ENCODE data around the gene FOLR2.
A peak's percentile ranks its signal among the peaks of the same experiment; 100 is the strongest.
"Not testable (repeated sequence)": the region's sequence is repeated elsewhere in the genome, so short reads cannot be mapped to it uniquely, and the experiment has no call there.

The FOLR2 gene

GRCh38 chr11:72206794-72207193 is 9.8 kb upstream of the FOLR2 start:
- DNase-seq (ENCODE audit: low spot score) = not testable (repeated sequence)

DNA sequence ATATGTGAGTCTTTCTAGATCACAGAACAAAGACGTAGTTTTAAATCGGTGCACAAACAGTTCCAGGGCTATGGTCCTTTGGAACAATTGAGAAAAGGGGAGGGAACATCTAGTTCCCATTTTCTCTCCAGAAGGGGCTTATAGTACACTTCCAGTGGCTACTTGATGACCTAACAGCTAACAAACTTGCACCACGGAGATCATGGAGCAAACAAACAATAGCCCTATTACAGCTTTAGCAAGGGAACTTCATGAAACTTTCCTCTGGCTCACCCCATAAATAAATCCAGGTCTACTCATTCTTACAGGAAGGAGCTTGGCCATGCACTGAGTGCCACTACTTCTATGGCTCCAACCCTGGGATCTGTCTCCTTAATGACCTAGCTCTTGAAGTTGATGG is 8.3 kb upstream of the FOLR2 start:
- DNase-seq (ENCODE audit: low spot score) = no peak

DNA sequence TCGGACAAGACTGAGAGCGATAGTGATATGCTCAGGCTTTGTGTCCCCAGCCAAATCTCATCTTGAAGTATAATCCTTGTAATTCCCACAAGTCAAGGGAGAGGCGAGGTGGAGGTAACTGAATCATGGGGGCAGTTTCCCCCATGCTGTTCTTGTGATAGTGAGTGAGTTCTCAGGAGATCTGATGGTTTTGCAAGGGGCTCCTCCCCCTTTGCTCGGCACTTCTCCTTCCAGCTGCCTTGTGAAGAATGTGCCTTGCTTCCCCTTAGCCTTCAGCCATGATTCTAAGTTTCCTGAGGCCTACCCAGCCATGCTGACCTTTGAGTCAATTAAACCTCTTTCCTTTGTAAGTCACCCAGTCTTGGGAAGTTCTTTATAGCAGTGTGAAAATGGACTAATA is 7.5 kb upstream of the FOLR2 start:
- DNase-seq (ENCODE audit: low spot score) = no peak

- no peak for DNase-seq (ENCODE audit: low spot score)
Measured at GRCh38 chr11:72217841-72218240, 1.2 kb downstream of the FOLR2 start.

- no peak for DNase-seq (ENCODE audit: low spot score)
Measured at GRCh38 chr11:72218251-72218745, 1.7 kb downstream of the FOLR2 start.

DNA sequence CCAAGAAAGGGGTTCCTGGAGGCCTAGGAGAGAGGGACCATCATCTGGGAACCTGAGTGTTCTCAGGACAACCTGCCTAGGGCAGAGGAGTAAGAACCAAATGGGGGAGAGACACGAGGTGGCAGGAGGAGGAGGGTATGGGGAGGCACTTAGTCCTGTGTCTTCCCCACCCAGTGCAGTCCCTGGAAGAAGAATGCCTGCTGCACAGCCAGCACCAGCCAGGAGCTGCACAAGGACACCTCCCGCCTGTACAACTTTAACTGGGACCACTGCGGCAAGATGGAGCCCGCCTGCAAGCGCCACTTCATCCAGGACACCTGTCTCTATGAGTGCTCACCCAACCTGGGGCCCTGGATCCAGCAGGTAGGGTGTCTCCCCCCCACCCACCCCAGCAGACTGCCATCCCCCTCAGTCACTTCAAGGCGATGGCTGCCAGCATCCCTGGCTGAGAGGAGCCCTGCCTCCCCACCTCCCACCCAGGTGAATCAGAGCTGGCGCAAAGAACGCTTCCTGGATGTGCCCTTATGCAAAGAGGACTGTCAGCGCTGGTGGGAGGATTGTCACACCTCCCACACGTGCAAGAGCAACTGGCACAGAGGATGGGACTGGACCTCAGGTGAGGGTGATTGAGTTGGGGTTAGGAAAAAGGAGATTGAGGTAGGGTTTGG is 4.2 kb downstream of the FOLR2 start:
- no peak for DNase-seq (ENCODE audit: low spot score)

GRCh38 chr11:72221386-72222075 is 4.9 kb downstream of the FOLR2 start:
- DNase-seq (ENCODE audit: low spot score) = no peak

DNA sequence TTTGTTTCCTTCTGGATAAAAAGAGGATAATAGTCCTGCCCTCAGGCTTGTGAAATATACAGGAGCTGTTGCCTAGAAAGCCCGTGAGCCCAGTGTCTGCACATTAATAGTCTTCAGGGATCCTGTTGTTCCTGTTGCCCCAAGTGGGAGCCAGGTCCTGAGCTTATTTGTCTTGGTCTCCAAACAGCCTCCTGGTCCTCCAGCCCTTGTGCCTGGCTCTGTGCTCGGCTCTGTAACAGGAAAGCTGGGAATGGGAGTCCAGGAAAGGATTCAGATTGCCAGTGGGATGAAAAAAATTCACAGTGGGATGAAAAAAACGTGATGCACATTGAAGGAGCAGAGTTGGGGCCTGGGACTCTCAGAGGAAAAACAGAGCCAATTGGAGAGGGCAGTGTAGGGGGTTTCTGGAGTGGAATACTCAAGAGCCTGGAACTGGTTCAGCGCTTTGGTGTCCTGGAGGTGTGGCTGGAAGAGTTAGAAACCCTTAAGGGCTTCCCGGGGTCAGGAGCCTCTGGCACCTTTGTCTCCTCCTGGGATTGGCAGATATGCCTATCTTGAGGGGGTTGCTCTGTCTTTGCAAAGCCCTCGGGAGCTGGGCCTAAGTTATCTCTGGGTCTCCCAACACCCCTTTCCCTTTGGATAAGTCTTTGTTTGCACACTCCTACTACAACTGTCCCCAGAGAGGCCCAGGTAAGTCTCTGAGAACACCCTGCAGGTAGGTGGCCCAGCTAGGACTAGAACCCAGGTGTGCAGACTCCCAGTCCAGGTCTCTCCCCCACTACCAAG is 5.7 kb downstream of the FOLR2 start:
- no peak for DNase-seq (ENCODE audit: low spot score)

- peak; percentile 88 for DNase-seq (ENCODE audit: low spot score)
Measured at GRCh38 chr11:72222907-72223614, 6.5 kb downstream of the FOLR2 start.

DNA sequence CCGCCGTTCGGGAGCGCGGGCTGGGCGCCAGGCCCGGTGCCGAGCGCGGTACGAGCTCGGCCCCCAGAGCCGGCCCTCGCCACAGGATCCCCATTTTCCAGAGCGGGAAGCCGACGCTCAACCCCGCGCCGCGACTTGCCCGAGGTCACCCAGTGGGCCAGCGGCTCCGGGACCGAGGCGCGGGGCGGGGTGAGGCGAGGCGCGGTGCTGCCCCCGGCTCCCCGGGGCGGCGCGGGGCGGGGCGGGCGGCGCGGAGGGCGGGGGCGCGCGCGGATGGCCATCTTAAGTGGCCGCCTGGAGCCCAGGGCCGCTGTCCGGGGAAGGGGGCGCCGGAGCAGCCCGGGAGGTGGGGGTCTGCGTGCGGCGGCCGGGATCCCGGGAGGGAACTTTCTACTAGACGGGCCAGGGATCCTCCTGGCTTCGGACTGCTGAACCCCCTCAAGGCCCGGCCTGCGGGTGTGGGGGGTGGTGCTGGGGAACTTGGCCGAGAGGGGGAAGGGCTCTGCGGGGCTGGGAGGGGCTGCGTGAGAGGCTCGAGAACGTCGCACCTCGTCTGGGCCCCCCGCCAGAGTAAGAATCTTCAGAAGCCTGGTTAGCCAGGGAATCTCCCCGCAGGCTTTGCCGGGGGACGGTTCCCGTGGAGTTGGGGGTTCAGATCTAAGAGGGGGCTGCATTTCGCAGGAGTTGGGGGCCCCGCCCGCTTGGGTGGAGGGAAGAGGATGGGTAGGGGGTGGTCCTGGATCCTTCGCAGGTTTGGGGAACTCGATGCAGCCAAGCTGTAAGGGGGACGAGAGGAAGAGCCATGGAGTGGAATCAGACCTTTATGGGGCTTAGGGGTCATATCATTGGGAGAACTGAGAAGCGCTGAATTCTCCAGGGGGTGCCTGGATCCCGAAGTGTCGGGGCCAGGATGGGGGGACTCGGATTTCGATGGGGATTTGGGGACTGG is 7.3 kb downstream of the FOLR2 start:
- peak; percentile 32 for DNase-seq (ENCODE audit: low spot score)

- DNase-seq (ENCODE audit: low spot score) = peak; percentile 52
Measured at GRCh38 chr11:72224564-72225410, 8.2 kb downstream of the FOLR2 start, which contains the start of gene INPPL1. INPPL1 (plus strand) TSS chr11:72224767; CDS start chr11:72224985, 218 bp downstream.

- DNase-seq (ENCODE audit: low spot score) = no peak
Measured at GRCh38 chr11:72225411-72225951, 8.9 kb downstream of the FOLR2 start.

- DNase-seq (ENCODE audit: low spot score) = no peak
Measured at GRCh38 chr11:72226701-72227100, 10.1 kb downstream of the FOLR2 start.

- no peak for DNase-seq (ENCODE audit: low spot score)
Measured at GRCh38 chr11:72227316-72228228, 11.0 kb downstream of the FOLR2 start.

- DNase-seq (ENCODE audit: low spot score) = no peak
Measured at GRCh38 chr11:72228229-72228843, 11.7 kb downstream of the FOLR2 start.

- no peak for DNase-seq (ENCODE audit: low spot score)
Measured at GRCh38 chr11:72228844-72229231, 12.2 kb downstream of the FOLR2 start.

- no peak for DNase-seq (ENCODE audit: low spot score)
Measured at GRCh38 chr11:72229336-72229924, 12.8 kb downstream of the FOLR2 start.

Data from SW480 (cell line).